ENCODE measurements around the gene WIPF1. TPM values are rescaled to one million over a fixed set of nuclear protein-coding genes. Genes with fewer than 3 reads are reported as not detected.

WIPF1 gene
- total RNA-seq, 6 experiments from 2014 or later = 5.0 to 15.3 (median 7.1) TPM

GRCh38 chr2:174618179-174618578 lies 20.6 kb upstream of the WIPF1 start:
- no peak for ATAC-seq

GRCh38 chr2:174617718-174618117 lies 20.1 kb upstream of the WIPF1 start:
- ATAC-seq (no peak), DNase-seq (no peak)
- H3K4me1 ChIP-seq = peaks cover 0 to 38% (median 8%) of the 10 kb centered on the region in 4 donors
- no peaks in the 10 kb centered on the region for H3K9me3 ChIP-seq
- peak overlapping the region in 2 of 3 donors; percentile 51 to 53 for H3K27ac ChIP-seq
- H3K27me3 ChIP-seq = no peaks in the 10 kb centered on the region
- intact Hi-C loops (cut with DNase I) = no loop called here
- H3K36me3 ChIP-seq = no peaks in the 10 kb centered on the region
- TF ChIP-seq POLR2A (IDR thresholded peaks at IDR 0.05) = no peak
- TF ChIP-seq CTCF (IDR thresholded peaks at IDR 0.05) = no peak
- WGBS (ENCODE audit: insufficient coverage, low coverage, low lambda C conversion rate, missing lambda C conversion rate) = 44% methylated on average over 3 of the region's 3 CpGs
- no peak overlapping the region for H3K4me3 ChIP-seq

More at GRCh38 chr2:174618179-174618578, 20.6 kb upstream of the WIPF1 start:
- 75% methylated on average over 2 of the region's 2 CpGs for WGBS (ENCODE audit: insufficient coverage, low coverage, low lambda C conversion rate, missing lambda C conversion rate)
- Histone ChIP-seq H3K4me3 (no peak overlapping the region), H3K27me3 (no peaks in the 10 kb centered on the region), H3K27ac (peak overlapping the region in 1 of 3 donors; percentile 51), H3K9me3 (no peaks in the 10 kb centered on the region), H3K36me3 (no peaks in the 10 kb centered on the region), H3K4me1 (peaks cover 0 to 37% (median 8%) of the 10 kb centered on the region in 4 donors)
- no peak for TF ChIP-seq POLR2A (IDR thresholded peaks at IDR 0.05)
- no peak for TF ChIP-seq CTCF (IDR thresholded peaks at IDR 0.05)
- intact Hi-C loops (cut with DNase I) = no loop called here
- DNase-seq = no peak

- TF ChIP-seq POLR2A (IDR thresholded peaks at IDR 0.05) = no peak
- peak in 3 of 4 donors; percentile 9 to 39 (median 32) for TF ChIP-seq CTCF (IDR thresholded peaks at IDR 0.05)
- Histone ChIP-seq H3K4me3 (no peak overlapping the region), H3K27ac (peak overlapping the region in 2 of 3 donors; percentile 51 to 53), H3K9me3 (no peaks in the 10 kb centered on the region), H3K36me3 (no peaks in the 10 kb centered on the region), H3K27me3 (no peaks in the 10 kb centered on the region), H3K4me1 (peaks cover 0 to 38% (median 8%) of the 10 kb centered on the region in 4 donors)
- ATAC-seq (peak; percentile 87 to 95 (median 93)), DNase-seq (peak in 1 of 3 donors; percentile 69)
- intact Hi-C loops (cut with DNase I) = no loop called here
- WGBS (ENCODE audit: insufficient coverage, low coverage, low lambda C conversion rate, missing lambda C conversion rate) = 64% methylated on average over 2 of the region's 2 CpGs
Observed at GRCh38 chr2:174617120-174617519, 19.5 kb upstream of the WIPF1 start.

- peaks cover 0 to 38% (median 8%) of the 10 kb centered on the region in 4 donors for H3K4me1 ChIP-seq
- TF ChIP-seq POLR2A (IDR thresholded peaks at IDR 0.05) = no peak
- TF ChIP-seq CTCF (IDR thresholded peaks at IDR 0.05) = no peak
- H3K4me3 ChIP-seq = no peak overlapping the region
- H3K9me3 ChIP-seq = no peaks in the 10 kb centered on the region
- 45% methylated on average over 4 of the region's 4 CpGs for WGBS (ENCODE audit: insufficient coverage, low coverage, low lambda C conversion rate, missing lambda C conversion rate)
- intact Hi-C loops (cut with DNase I) = no loop called here
- H3K27me3 ChIP-seq = no peaks in the 10 kb centered on the region
- DNase-seq = no peak
- no peaks in the 10 kb centered on the region for H3K36me3 ChIP-seq
- ATAC-seq = peak; percentile 44 to 54 (median 50)
- peak overlapping the region in 2 of 3 donors; percentile 21 to 51 for H3K27ac ChIP-seq
Observed at GRCh38 chr2:174615871-174616436, 18.4 kb upstream of the WIPF1 start.
